SK-N-MC (cell line): ENCODE data around the gene OLFML1.

Source experiments
- EZH2 ChIP-seq: fragments of 200-600 bp; sonication (generic); IDR thresholded peaks from one replicate; pipeline ENCODE4 v1.6.1; 2017; ENCODE audit warnings: antibody characterized with exemption
- POLR2AphosphoS5 ChIP-seq: IDR thresholded peaks from 2 replicates; pipeline ENCODE4 v1.6.1; 2012; ENCODE audit warnings: mild to moderate bottlenecking, low read depth, low read length, borderline replicate concordance

GRCh38 chr11:7462706-7463105 lies 22.6 kb upstream of the OLFML1 start:
- TF ChIP-seq POLR2AphosphoS5 (no peak), EZH2 (no peak)
